Stimulated activated CD8-positive, alpha-beta memory T cell treated with anti-CD3 and anti-CD28 coated beads, Interleukin-12 subunit alpha, Interleukin-12 subunit beta, amount 100 ng/mL, for 24 hours (primary cell): ENCODE measurements around the gene ZNF440.

Source experiments
- DNase-seq: peaks from one replicate; pipeline ENCODE4 v3.0.0-alpha.2; 2020; ENCODE audit errors: extremely low read depth

The ZNF440 gene

DNA sequence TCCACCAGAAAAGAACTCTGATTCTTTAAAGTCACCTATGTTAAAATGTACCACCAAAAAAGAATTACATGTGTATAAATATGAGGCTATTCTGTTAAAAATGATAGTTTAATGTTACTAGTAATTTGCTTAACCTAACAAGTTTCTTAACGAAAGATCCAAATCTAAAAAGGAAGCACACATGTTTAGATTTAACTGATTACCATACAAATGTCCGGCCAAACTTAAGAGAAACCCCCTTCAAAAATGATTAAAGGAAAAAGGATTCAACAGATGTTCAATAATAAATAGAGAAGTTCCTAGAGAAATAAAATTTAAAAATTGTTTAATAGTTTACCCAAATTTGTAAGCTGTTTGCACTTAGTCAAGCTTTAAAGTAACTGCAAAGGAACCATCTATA lies 68.5 kb downstream of the ZNF440 start:
- DNase-seq = no peak
